ENCODE measurements around the gene MRTFB. TPM values are rescaled to one million over a fixed set of nuclear protein-coding genes. Genes with fewer than 3 reads are reported as not detected.

The MRTFB gene
- total RNA-seq, 1 donor, result 11.6 TPM

- no peak overlapping the region for H3K4me3 ChIP-seq (ENCODE audit: insufficient read depth, low read length)
- no peak overlapping the region for H2AFZ ChIP-seq (ENCODE audit: low read length)
- peaks cover 4% of the 10 kb centered on the region for H3K79me2 ChIP-seq (ENCODE audit: insufficient read depth, low read length)
- no peaks in the 10 kb centered on the region for H3K9me3 ChIP-seq (ENCODE audit: low read depth, low read length)
- DNase-seq (ENCODE audit: insufficient read length, low spot score, missing footprints), result no peak
- no peaks in the 10 kb centered on the region for H3K36me3 ChIP-seq (ENCODE audit: insufficient read depth, low read length)
- peaks cover 13% of the 10 kb centered on the region for H4K20me1 ChIP-seq (ENCODE audit: insufficient read depth, low read length)
- no peak for TF ChIP-seq CTCF (IDR thresholded peaks at IDR 0.05; ENCODE audit: extremely low read depth, low read depth, low read length)
- H3K27me3 ChIP-seq (ENCODE audit: insufficient read depth, low read length), result no peaks in the 10 kb centered on the region
- no peak overlapping the region for H3K27ac ChIP-seq (ENCODE audit: low read depth, low read length)
- peaks cover 13% of the 10 kb centered on the region for H3K4me1 ChIP-seq (ENCODE audit: insufficient read depth, low read length)
- H3K4me2 ChIP-seq (ENCODE audit: insufficient read depth, low read length), result no peak overlapping the region
Observed at GRCh38 chr16:14112539-14112856, 41.4 kb downstream of the MRTFB start.

GRCh38 chr16:14113344-14113743 lies 42.2 kb downstream of the MRTFB start:
- no peak for TF ChIP-seq CTCF (IDR thresholded peaks at IDR 0.05; ENCODE audit: extremely low read depth, low read depth, low read length)
- Histone ChIP-seq H3K27me3 (ENCODE audit: insufficient read depth, low read length) (no peaks in the 10 kb centered on the region), H3K36me3 (ENCODE audit: insufficient read depth, low read length) (no peaks in the 10 kb centered on the region), H3K27ac (ENCODE audit: low read depth, low read length) (no peak overlapping the region), H3K4me3 (ENCODE audit: insufficient read depth, low read length) (no peak overlapping the region), H3K4me2 (ENCODE audit: insufficient read depth, low read length) (no peak overlapping the region), H4K20me1 (ENCODE audit: insufficient read depth, low read length) (peaks cover 13% of the 10 kb centered on the region), H3K79me2 (ENCODE audit: insufficient read depth, low read length) (no peaks in the 10 kb centered on the region), H3K9me3 (ENCODE audit: low read depth, low read length) (no peaks in the 10 kb centered on the region), H3K4me1 (ENCODE audit: insufficient read depth, low read length) (peaks cover 13% of the 10 kb centered on the region), H2AFZ (ENCODE audit: low read length) (no peak overlapping the region)
- DNase-seq (ENCODE audit: insufficient read length, low spot score, missing footprints), result no peak

- TF ChIP-seq CTCF (IDR thresholded peaks at IDR 0.05; ENCODE audit: extremely low read depth, low read depth, low read length), result no peak
- H2AFZ ChIP-seq (ENCODE audit: low read length), result no peak overlapping the region
- H3K79me2 ChIP-seq (ENCODE audit: insufficient read depth, low read length), result peaks cover 2% of the 10 kb centered on the region
- H3K4me2 ChIP-seq (ENCODE audit: insufficient read depth, low read length), result no peak overlapping the region
- no peaks in the 10 kb centered on the region for H3K4me1 ChIP-seq (ENCODE audit: insufficient read depth, low read length)
- no peaks in the 10 kb centered on the region for H3K27me3 ChIP-seq (ENCODE audit: insufficient read depth, low read length)
- no peak for DNase-seq (ENCODE audit: insufficient read length, low spot score, missing footprints)
- peaks cover 8% of the 10 kb centered on the region for H4K20me1 ChIP-seq (ENCODE audit: insufficient read depth, low read length)
- peaks cover 3% of the 10 kb centered on the region for H3K9me3 ChIP-seq (ENCODE audit: low read depth, low read length)
- H3K4me3 ChIP-seq (ENCODE audit: insufficient read depth, low read length), result no peak overlapping the region
- no peak overlapping the region for H3K27ac ChIP-seq (ENCODE audit: low read depth, low read length)
- H3K36me3 ChIP-seq (ENCODE audit: insufficient read depth, low read length), result no peaks in the 10 kb centered on the region
Observed at GRCh38 chr16:14117051-14117450, 45.9 kb downstream of the MRTFB start.

GRCh38 chr16:14119799-14120198 lies 48.7 kb downstream of the MRTFB start:
- Histone ChIP-seq H3K36me3 (ENCODE audit: insufficient read depth, low read length) (no peaks in the 10 kb centered on the region), H4K20me1 (ENCODE audit: insufficient read depth, low read length) (peaks cover 5% of the 10 kb centered on the region), H3K9me3 (ENCODE audit: low read depth, low read length) (peaks cover 3% of the 10 kb centered on the region), H2AFZ (ENCODE audit: low read length) (no peak overlapping the region), H3K4me3 (ENCODE audit: insufficient read depth, low read length) (no peak overlapping the region), H3K4me1 (ENCODE audit: insufficient read depth, low read length) (no peaks in the 10 kb centered on the region), H3K27ac (ENCODE audit: low read depth, low read length) (no peak overlapping the region), H3K79me2 (ENCODE audit: insufficient read depth, low read length) (peaks cover 3% of the 10 kb centered on the region), H3K27me3 (ENCODE audit: insufficient read depth, low read length) (no peaks in the 10 kb centered on the region), H3K4me2 (ENCODE audit: insufficient read depth, low read length) (no peak overlapping the region)
- DNase-seq (ENCODE audit: insufficient read length, low spot score, missing footprints), result no peak
- TF ChIP-seq CTCF (IDR thresholded peaks at IDR 0.05; ENCODE audit: extremely low read depth, low read depth, low read length), result no peak

Data from osteoblast (primary cell).